HG02588 (cell line): ENCODE data around the gene CEMP1.

Source experiments
- ATAC-seq: cut with Tn5 transposase; IDR thresholded peaks from one replicate; pipeline ENCODE4 v1.9.1; 2021; ENCODE audit warnings: mild to moderate bottlenecking, moderate library complexity; ENCODE audit not compliant: unreplicated experiment

The CEMP1 gene

GRCh38 chr16:2520784-2521531 is 10.2 kb downstream of the CEMP1 start:
- no peak for ATAC-seq

GRCh38 chr16:2520097-2520783 is 11.0 kb downstream of the CEMP1 start, which contains the start of gene AMDHD2:
Gene AMDHD2 (plus strand): TSS chr16:2520371. CDS start chr16:2520459, 88 bp downstream.
- no peak for ATAC-seq

DNA sequence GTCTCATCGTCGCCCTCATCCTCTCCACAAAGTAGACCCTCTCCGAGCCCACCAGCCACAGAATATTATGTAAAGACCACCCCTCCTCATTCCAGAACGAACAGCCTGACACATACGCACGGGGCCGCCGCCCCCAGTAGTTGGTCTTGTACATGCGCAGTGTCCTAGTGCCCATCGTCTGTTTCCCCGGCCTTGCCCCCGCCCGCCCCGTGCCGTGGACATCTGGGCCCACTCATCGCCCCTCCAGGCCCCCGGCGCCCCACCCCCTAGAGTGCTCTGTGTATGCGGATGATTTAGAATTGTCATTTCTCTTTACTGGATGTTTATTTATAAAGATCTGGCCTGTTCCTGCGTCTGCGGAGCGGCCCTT is 11.5 kb downstream of the CEMP1 start:
- ATAC-seq, result no peak

- ATAC-seq, result no peak
Observed at GRCh38 chr16:2518823-2519710, 12.1 kb downstream of the CEMP1 start.

DNA sequence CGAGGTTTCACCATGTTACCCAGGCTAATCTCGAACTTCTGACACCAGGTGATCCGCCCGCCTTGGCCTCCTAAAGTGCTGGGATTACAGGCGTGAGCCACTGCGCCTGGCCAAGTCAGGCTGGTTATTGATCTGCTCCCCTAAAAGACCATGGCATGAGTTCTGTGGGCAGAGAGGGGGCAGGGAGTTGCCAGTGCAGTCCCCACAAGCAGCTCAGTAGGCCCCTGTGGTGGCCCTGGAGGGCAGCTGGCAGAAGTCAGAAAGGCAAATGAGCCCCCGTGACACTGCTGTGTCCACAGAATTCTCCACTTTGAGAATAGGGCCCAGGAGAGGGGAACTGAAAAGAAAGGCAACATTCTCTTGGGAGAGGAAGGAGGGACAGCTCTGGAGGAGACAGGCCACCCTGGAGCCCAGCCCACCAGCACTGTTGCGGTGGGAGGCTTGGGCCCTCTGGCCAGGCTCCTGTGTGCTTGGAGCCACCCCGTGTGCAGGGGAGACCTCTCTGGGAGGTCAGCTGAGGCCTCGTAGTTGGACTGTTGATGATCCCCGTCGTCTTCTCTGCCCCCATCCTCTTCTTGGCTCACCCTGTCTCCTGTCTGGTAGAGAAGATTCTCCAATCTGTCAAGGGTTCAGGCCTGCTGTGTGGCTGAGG is 13.1 kb downstream of the CEMP1 start:
- no peak for ATAC-seq

DNA sequence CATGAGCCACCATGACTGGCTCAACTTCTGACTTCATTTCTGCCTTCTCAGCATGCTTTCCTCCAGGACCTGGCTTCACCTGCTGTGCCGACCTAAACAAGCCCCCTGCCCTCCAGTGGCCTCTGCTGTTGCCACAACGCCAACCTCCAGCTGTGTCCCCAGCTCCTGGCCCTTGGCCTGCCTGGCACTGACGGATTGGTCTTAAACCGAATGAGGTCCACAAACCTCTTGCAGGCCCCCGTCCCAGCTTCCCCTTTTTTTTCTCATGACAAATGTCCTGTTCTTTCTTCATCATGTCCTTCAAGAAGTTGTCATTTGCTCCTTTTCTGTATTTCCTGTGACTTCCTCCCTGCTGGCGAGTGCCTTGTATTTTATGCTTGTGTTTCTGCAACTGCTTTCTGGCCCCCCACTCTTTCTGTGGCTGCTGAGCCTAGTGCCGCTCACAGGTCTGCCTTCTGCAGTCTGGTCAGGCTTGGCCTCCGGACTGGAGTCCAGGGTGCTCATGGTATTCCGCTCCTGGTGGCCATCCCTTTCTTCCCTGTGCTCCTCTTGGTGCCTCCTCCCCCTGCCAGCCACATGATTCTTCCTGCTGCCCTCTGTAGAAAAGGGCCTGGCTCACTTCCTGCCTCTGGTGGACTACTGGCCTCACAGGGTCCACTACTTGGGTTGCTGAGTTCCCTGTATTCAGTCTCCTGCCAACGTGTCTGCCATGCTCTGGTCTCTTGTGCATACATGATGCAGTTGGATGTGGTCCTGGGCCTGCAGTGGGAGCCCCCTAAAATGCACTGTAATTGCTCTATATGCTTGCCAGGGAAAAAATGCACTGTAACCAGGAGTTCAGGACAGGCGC is 14.6 kb downstream of the CEMP1 start:
- ATAC-seq, result no peak

DNA sequence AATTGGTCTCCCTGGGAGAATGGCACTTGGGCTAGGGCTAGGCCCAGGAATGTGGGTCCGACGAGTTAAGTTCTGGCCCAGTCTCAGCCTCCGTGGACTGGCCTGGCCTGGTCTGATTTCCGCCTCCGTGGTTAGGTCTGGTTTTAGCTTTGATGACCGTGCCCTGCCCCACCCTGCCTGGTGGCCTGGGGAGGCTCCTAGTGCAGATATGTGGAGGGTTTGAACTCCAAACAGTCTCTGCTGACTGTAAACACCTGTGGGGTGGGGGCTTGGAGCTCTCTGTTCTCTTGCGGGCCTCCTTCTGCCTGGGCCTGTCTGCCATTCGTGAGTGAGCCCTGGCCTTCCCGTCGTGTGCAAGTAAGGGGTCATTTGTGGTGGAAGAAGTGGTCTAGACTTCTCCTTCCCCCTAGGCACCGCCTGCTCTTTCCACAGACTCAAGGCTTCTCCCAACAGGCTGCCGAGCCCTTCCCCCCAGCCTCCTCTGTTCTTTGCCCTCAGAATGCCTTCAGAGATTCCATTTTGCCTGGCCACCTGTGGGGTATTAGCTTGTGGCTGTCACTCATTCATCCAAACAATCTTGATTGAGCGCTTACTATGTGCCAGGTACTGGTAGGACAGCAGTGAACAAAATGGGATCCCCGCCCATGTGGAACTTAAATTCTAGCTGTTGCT is 15.9 kb downstream of the CEMP1 start:
- ATAC-seq, result no peak

DNA sequence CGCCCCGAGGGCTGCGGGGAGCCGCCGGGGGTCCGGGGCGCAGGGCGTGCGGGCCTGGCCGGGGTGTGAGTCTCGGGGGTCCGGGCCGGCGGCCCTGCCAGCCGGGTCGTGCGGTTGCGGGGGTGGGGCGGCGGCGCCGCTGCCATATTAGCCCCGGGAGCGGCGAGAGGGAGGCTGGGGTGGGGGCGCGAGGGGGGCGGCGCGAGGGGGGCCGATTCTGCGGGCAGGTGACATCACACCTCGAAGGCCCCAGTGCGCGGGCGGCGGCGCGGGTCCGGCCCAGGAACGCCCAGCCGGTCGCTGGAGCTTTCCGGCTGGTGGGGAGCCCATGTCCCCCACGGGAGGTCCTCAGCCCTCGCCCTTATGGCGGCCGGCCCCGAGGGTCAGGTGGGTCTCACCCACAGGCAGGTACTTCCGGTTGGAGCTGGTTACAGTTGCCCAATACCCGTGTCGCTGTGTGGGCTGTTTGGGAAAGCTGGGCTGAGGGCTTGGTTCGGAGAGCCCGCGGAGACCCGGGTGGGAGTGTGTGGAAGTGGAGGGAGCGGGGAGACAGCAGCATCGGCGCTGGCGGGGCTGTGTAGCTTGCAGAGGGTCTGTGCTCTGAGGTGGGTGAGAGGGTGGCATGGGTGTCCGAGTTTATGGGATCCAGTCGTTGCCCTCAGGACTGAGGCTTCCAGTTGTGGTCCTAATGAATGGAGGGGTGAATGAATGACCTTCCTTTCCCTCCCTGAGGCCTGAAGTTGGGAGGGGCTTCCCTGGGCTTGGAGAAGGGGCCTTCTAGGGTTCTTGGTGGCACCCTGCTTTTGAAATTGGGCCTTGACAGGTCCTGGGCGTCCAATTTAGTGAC is 16.7 kb downstream of the CEMP1 start:
- ATAC-seq, result no peak

- peak; percentile 72 for ATAC-seq
Observed at GRCh38 chr16:2513405-2514332, 17.5 kb downstream of the CEMP1 start, which contains the start of gene ATP6V0C. Gene ATP6V0C (plus strand): TSS chr16:2513952. CDS start chr16:2514104, 152 bp downstream.

DNA sequence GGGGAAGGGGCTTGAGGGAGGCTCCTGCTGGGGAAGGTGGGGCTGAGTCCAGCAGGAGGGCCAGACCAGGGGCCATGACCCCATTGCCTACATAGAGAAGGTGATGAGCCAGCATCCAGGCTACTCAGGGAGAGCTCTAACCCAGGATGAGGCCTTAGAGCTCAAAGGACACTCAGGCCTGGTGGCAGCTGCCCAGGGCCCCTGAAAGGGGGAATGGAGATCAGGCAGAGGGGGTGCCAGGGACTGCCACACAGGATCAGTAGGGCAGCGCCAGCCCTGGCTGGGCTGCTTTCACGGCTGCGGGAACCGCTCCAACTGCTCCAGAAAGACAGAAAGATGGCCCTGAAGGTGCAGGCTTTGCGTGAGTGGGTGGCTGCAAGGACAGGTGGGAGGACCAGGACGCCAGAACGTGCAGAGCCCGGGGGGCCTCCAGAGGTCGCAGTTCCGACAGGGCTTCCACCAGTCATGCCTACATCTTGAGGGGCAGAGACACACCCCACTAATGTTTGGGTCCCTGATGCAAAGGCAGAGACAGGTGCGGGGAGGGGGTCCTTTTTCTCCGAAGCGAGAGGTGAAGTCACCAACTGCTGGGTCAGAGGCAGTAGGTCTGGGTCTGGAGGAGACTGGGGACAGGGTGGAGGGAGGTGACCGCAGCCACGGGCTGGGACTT is 18.3 kb downstream of the CEMP1 start:
- no peak for ATAC-seq

DNA sequence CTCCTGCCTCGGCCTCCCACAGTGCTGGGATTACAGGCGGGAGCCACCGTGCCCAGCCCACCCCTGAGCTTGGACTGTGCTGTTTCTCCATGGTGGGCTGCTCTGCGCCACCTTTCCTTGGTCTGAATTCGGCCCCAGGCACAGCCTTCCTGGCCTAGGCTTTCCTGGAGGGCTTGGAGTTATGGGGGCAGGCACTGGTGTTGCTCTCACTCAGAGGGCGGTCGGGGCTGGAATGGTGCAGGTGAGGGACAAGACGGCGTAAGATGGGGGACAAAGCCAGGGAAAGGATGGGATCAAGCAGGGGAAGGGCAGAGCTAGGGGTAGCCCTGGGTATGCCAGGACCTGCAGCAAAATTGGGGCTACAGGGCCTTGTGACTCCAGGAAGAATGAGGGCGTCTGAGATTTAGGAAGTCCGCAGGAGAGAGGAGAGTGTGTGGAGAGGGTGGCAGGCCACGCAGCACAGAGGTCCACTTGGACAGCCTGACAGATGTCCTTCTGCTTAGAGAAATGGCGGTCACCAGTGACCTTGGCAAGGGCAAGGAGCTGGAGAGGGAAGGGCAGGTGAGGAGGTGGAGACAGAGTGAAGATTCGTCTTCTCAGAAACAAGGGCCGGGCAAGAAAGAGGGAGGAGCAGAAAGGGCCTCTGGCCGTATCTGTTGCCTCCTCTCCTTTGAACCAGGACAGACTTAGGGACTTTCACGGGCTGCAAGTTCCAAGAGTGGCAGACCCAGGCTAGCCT is 19.0 kb downstream of the CEMP1 start:
- no peak for ATAC-seq

DNA sequence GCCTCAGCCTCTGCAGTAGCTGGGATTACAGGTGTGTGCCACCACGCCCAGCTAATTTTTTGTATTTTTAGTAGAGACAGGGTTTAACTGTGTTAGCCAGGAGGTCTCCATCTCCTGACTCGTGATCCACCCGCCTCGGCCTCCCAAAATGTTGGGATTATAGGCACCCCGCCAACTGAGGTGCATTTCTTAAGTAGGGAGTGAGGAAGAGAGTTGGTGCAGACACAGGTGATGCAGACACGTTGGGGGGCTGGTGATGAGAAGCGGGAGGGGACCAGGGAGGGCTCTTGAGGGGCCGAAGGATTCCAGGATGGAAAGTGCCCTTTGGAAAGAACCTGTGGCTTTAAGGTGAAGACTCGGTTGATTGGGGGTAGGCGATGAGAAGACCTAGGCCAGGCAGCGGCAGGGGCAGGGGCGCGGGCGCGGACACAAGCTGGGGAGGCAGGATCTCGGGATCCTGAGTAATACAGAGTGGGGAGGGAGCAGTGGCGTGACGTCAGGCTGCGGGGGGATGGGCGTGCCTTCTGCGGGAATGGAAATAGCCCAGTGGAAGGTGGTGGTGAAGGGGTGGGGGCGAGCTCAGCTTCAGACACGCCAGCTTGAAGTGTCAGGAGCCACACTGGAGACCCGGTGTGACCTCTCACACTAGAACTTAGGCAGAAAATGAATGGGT is 19.9 kb downstream of the CEMP1 start:
- no peak for ATAC-seq

DNA sequence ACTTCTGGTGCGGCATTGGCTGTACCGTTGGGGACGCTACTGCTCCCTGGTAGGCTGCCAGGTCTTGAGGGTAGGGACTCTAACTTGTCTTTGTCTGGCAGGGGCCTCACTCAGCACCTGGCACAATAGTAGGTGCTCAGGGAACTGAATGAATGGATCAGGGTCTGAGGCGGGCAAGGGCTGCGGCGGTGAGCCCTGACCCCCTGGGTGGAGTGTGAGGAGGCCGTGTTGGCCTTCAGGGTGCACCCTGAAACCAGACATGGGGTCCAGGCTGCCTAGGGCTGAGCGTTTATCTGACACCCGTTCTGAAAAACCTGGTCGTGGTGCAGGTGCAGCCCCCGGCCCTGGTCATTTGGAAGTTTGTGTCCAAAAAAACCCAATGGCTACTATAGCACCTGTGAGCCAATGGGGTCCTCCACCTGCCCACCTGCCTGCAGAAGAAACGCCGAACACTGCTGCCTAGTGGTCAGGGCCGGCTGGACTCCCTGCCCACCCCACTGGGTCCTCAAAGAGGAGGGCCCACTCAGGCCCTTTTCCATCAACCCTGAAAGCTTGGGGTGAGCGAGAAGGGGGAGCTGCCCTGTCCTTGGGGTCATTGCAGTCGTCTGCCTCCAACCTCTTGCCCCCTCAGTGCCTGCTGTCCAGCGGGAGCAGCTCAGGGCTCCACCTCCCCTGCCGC is 22.3 kb downstream of the CEMP1 start:
- no peak for ATAC-seq

DNA sequence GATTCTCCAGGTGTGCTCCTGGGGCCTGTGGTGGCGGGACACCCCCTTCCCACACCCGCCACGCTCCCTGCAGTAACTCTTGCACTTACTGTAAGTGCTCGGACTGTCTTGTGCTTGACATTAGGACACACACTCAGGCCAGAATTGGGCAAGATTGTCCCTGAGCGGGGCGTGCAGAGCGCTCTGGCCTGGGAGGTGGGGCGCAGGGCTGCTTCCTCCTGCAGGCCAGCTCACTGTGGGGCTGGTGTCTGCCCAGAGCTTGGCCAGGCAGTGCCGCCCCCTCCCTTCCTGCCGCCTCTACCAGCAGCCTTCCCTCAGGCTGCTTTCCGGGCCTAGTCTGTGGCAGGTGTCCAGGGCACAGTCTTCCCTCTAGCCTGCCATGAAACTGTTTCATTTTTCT is 23.5 kb downstream of the CEMP1 start:
- peak; percentile 7 for ATAC-seq

DNA sequence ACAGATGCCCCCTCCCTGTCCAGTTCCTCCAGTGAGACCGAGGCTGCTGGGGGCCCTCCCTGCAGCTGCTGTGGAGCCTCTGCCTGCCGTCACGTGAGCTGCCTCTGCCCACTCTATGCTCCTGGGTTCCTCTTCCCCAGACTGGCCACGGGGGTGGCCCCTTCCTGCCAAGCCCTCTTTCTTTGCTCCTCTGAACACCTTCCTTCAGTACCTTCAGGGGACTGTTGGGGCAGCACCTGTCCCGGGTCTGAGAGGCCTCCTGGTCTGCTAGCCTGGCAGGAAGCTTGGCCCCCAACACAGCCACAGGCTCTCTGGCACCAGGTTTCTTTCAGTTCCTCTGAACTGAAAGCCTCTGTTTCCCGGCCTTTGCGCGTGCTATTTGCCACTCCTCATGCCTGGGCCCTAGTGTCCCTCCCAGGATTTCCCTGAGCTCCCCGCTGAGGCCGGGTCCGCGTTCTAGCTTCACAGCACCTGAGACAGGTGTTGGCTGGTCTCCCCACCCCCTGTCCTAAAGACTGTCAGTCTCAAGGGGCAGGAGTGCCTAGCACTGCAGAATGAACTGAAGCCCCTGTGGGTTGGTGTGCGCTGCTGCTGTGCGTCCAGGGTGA is 24.1 kb downstream of the CEMP1 start:
- ATAC-seq, result peak; percentile 50
